Natural killer cell treated with Interleukin-12 subunit alpha and Interleukin-12 subunit beta and Interleukin-15 and Interleukin-18, amount 100 ng/mL, for 72 hours (primary cell): ENCODE data around the gene PTPRG. TPM values are rescaled to one million over a fixed set of nuclear protein-coding genes. Genes with fewer than 3 reads are reported as not detected.

ENCODE experiments used
- ATAC-seq, 2 donors: fragments of 150-1000 bp; cut with Tn5 transposase in 1 of 2; sonication (Bioruptor Pico), chemical (Tn5 transposase) in 1 of 2; 2 replicates each; pipeline ENCODE4 v1.10.0; 2021
- DNase-seq: peaks from one replicate; pipeline ENCODE4 v3.0.0; 2022; ENCODE audit warnings: low spot score
- H3K27ac Mint-ChIP-seq, 2 donors: 1 replicate in 1 of 2; 2 replicates in 1 of 2; pipeline ENCODE4 v1.8.0; 2022; ENCODE audit warnings: mixed read lengths in 2 of 2, mild to moderate bottlenecking in 1 of 2, moderate library complexity in 1 of 2
- H3K27me3 Mint-ChIP-seq, 2 donors: 1 replicate in 1 of 2; 2 replicates in 1 of 2; pipeline ENCODE4 v1.8.0; 2022; ENCODE audit warnings: mixed read lengths in 2 of 2
- H3K36me3 Mint-ChIP-seq: one replicate; pipeline ENCODE4 v1.8.0; 2022; ENCODE audit warnings: mixed read lengths
- H3K4me1 Mint-ChIP-seq, 2 donors: 1 replicate in 1 of 2; 2 replicates in 1 of 2; pipeline ENCODE4 v1.8.0; 2022; ENCODE audit warnings: low read depth in 2 of 2, mixed read lengths in 2 of 2, mild to moderate bottlenecking in 1 of 2
- H3K4me3 Mint-ChIP-seq: one replicate; pipeline ENCODE4 v1.8.0; 2022; ENCODE audit warnings: mixed read lengths
- H3K9me3 Mint-ChIP-seq: 2 replicates; pipeline ENCODE4 v1.8.0; 2022; ENCODE audit warnings: mixed read lengths
- total RNA-seq, 2 donors: library from RNA; stranded (reverse); gene quantifications; one replicate each; pipeline ENCODE4 v1.2.3, GENCODE V29; 2022

The PTPRG gene
- total RNA-seq, 2 donors from 2014 or later: 0.33 to 0.93 TPM

- no peaks in the 10 kb centered on the region for H3K36me3 Mint-ChIP-seq
- H3K9me3 Mint-ChIP-seq: peaks cover 6% of the 10 kb centered on the region
- DNase-seq (no peak), ATAC-seq (no peak)
- H3K4me3 Mint-ChIP-seq: no peak overlapping the region
- H3K27me3 Mint-ChIP-seq: peaks cover 0 to 4% of the 10 kb centered on the region in 2 donors
- H3K27ac Mint-ChIP-seq: no peak overlapping the region
- H3K4me1 Mint-ChIP-seq: no peaks in the 10 kb centered on the region
These were observed 350.8 kb downstream of the PTPRG start for GRCh38 chr3:61912158-61912557.

- no peak for DNase-seq
- Mint-ChIP-seq H3K27me3 (peaks cover 0 to 4% of the 10 kb centered on the region in 2 donors), H3K36me3 (no peaks in the 10 kb centered on the region), H3K4me1 (no peaks in the 10 kb centered on the region), H3K27ac (no peak overlapping the region), H3K4me3 (no peak overlapping the region), H3K9me3 (peaks cover 6% of the 10 kb centered on the region)
- ATAC-seq: no peak
These were observed 352.3 kb downstream of the PTPRG start for GRCh38 chr3:61913701-61914100.

GRCh38 chr3:61914276-61914675 lies 352.9 kb downstream of the PTPRG start:
- Mint-ChIP-seq H3K36me3 (no peaks in the 10 kb centered on the region), H3K9me3 (peaks cover 6% of the 10 kb centered on the region), H3K27ac (no peak overlapping the region), H3K4me1 (no peaks in the 10 kb centered on the region), H3K27me3 (peaks cover 0 to 4% of the 10 kb centered on the region in 2 donors), H3K4me3 (no peak overlapping the region)
- DNase-seq (no peak), ATAC-seq (no peak)

- Mint-ChIP-seq H3K9me3 (peaks cover 3% of the 10 kb centered on the region), H3K27ac (no peak overlapping the region), H3K36me3 (no peaks in the 10 kb centered on the region)
These were observed 353.9 kb downstream of the PTPRG start for GRCh38 chr3:61915296-61915695.

GRCh38 chr3:61919371-61919770 lies 358.0 kb downstream of the PTPRG start:
- no peak for DNase-seq
- no peak for ATAC-seq
- Mint-ChIP-seq H3K36me3 (no peaks in the 10 kb centered on the region), H3K27me3 (no peaks in the 10 kb centered on the region), H3K4me1 (no peaks in the 10 kb centered on the region), H3K4me3 (no peak overlapping the region), H3K27ac (no peak overlapping the region), H3K9me3 (no peaks in the 10 kb centered on the region)

More at GRCh38 chr3:61915296-61915695, 353.9 kb downstream of the PTPRG start:
- ATAC-seq (no peak), DNase-seq (no peak)
- H3K4me3 Mint-ChIP-seq: no peak overlapping the region
- no peaks in the 10 kb centered on the region for H3K4me1 Mint-ChIP-seq
- H3K27me3 Mint-ChIP-seq: peaks cover 0 to 4% of the 10 kb centered on the region in 2 donors

- peaks cover 0 to 3% of the 10 kb centered on the region in 2 donors for H3K27me3 Mint-ChIP-seq
- ATAC-seq (no peak), DNase-seq (no peak)
- H3K9me3 Mint-ChIP-seq: peaks cover 1% of the 10 kb centered on the region
- no peaks in the 10 kb centered on the region for H3K4me1 Mint-ChIP-seq
- H3K4me3 Mint-ChIP-seq: no peak overlapping the region
- H3K36me3 Mint-ChIP-seq: no peaks in the 10 kb centered on the region
- H3K27ac Mint-ChIP-seq: no peak overlapping the region
These were observed 360.7 kb downstream of the PTPRG start for GRCh38 chr3:61922118-61922517.

- Mint-ChIP-seq H3K9me3 (peaks cover 4% of the 10 kb centered on the region), H3K27ac (no peak overlapping the region), H3K36me3 (no peaks in the 10 kb centered on the region), H3K27me3 (peaks cover 0 to 3% of the 10 kb centered on the region in 2 donors), H3K4me3 (no peak overlapping the region), H3K4me1 (no peaks in the 10 kb centered on the region)
- no peak for ATAC-seq
- DNase-seq: no peak
These were observed 362.8 kb downstream of the PTPRG start for GRCh38 chr3:61924090-61924735.

- H3K9me3 Mint-ChIP-seq: peaks cover 4% of the 10 kb centered on the region
- no peaks in the 10 kb centered on the region for H3K4me1 Mint-ChIP-seq
- DNase-seq: no peak
- H3K4me3 Mint-ChIP-seq: no peak overlapping the region
- ATAC-seq: no peak
- H3K27me3 Mint-ChIP-seq: peaks cover 0 to 3% of the 10 kb centered on the region in 2 donors
- H3K36me3 Mint-ChIP-seq: no peaks in the 10 kb centered on the region
- no peak overlapping the region for H3K27ac Mint-ChIP-seq
These were observed 363.6 kb downstream of the PTPRG start for GRCh38 chr3:61924991-61925390.

GRCh38 chr3:61925721-61926120 lies 364.4 kb downstream of the PTPRG start:
- H3K27me3 Mint-ChIP-seq: peaks cover 0 to 3% of the 10 kb centered on the region in 2 donors
- no peak for ATAC-seq
- no peak for DNase-seq
- H3K9me3 Mint-ChIP-seq: peaks cover 4% of the 10 kb centered on the region
- no peaks in the 10 kb centered on the region for H3K36me3 Mint-ChIP-seq
- no peak overlapping the region for H3K4me3 Mint-ChIP-seq
- no peaks in the 10 kb centered on the region for H3K4me1 Mint-ChIP-seq
- no peak overlapping the region for H3K27ac Mint-ChIP-seq

- Mint-ChIP-seq H3K27ac (no peak overlapping the region), H3K27me3 (peaks cover 0 to 8% of the 10 kb centered on the region in 2 donors), H3K4me3 (no peak overlapping the region), H3K9me3 (peaks cover 9% of the 10 kb centered on the region), H3K36me3 (peaks cover 4% of the 10 kb centered on the region), H3K4me1 (no peaks in the 10 kb centered on the region)
- no peak for DNase-seq
- no peak for ATAC-seq
These were observed 365.6 kb downstream of the PTPRG start for GRCh38 chr3:61926923-61927322.

- ATAC-seq (no peak), DNase-seq (no peak)
- Mint-ChIP-seq H3K4me3 (no peak overlapping the region), H3K9me3 (peaks cover 9% of the 10 kb centered on the region), H3K27ac (no peak overlapping the region), H3K27me3 (peaks cover 0 to 8% of the 10 kb centered on the region in 2 donors), H3K4me1 (no peaks in the 10 kb centered on the region), H3K36me3 (peaks cover 4% of the 10 kb centered on the region)
These were observed 366.0 kb downstream of the PTPRG start for GRCh38 chr3:61927332-61927731.

GRCh38 chr3:61928039-61928438 lies 366.7 kb downstream of the PTPRG start:
- peaks cover 0 to 8% of the 10 kb centered on the region in 2 donors for H3K27me3 Mint-ChIP-seq
- H3K36me3 Mint-ChIP-seq: peaks cover 4% of the 10 kb centered on the region
- peaks cover 9% of the 10 kb centered on the region for H3K9me3 Mint-ChIP-seq
- H3K27ac Mint-ChIP-seq: no peak overlapping the region
- H3K4me1 Mint-ChIP-seq: no peaks in the 10 kb centered on the region
- H3K4me3 Mint-ChIP-seq: no peak overlapping the region
- no peak for ATAC-seq
- no peak for DNase-seq

GRCh38 chr3:61928776-61929314 lies 367.5 kb downstream of the PTPRG start:
- no peaks in the 10 kb centered on the region for H3K4me1 Mint-ChIP-seq

GRCh38 chr3:61929617-61930016 lies 368.2 kb downstream of the PTPRG start:
- Mint-ChIP-seq H3K4me1 (no peaks in the 10 kb centered on the region), H3K9me3 (peaks cover 9% of the 10 kb centered on the region), H3K4me3 (no peak overlapping the region), H3K36me3 (peaks cover 4% of the 10 kb centered on the region), H3K27me3 (peaks cover 0 to 8% of the 10 kb centered on the region in 2 donors), H3K27ac (no peak overlapping the region)
- ATAC-seq: no peak
- DNase-seq: no peak

More at GRCh38 chr3:61928776-61929314, 367.5 kb downstream of the PTPRG start:
- Mint-ChIP-seq H3K27ac (no peak overlapping the region), H3K36me3 (peaks cover 4% of the 10 kb centered on the region), H3K9me3 (peaks cover 9% of the 10 kb centered on the region), H3K27me3 (peaks cover 0 to 8% of the 10 kb centered on the region in 2 donors), H3K4me3 (no peak overlapping the region)
- no peak for ATAC-seq
- DNase-seq: no peak
